ENCODE results near the gene RHOBTB3.
"Not testable (repeated sequence)": the region's sequence is repeated elsewhere in the genome, so short reads cannot be mapped to it uniquely, and the experiment has no call there.

The RHOBTB3 gene, protein sequence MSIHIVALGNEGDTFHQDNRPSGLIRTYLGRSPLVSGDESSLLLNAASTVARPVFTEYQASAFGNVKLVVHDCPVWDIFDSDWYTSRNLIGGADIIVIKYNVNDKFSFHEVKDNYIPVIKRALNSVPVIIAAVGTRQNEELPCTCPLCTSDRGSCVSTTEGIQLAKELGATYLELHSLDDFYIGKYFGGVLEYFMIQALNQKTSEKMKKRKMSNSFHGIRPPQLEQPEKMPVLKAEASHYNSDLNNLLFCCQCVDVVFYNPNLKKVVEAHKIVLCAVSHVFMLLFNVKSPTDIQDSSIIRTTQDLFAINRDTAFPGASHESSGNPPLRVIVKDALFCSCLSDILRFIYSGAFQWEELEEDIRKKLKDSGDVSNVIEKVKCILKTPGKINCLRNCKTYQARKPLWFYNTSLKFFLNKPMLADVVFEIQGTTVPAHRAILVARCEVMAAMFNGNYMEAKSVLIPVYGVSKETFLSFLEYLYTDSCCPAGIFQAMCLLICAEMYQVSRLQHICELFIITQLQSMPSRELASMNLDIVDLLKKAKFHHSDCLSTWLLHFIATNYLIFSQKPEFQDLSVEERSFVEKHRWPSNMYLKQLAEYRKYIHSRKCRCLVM

DNA sequence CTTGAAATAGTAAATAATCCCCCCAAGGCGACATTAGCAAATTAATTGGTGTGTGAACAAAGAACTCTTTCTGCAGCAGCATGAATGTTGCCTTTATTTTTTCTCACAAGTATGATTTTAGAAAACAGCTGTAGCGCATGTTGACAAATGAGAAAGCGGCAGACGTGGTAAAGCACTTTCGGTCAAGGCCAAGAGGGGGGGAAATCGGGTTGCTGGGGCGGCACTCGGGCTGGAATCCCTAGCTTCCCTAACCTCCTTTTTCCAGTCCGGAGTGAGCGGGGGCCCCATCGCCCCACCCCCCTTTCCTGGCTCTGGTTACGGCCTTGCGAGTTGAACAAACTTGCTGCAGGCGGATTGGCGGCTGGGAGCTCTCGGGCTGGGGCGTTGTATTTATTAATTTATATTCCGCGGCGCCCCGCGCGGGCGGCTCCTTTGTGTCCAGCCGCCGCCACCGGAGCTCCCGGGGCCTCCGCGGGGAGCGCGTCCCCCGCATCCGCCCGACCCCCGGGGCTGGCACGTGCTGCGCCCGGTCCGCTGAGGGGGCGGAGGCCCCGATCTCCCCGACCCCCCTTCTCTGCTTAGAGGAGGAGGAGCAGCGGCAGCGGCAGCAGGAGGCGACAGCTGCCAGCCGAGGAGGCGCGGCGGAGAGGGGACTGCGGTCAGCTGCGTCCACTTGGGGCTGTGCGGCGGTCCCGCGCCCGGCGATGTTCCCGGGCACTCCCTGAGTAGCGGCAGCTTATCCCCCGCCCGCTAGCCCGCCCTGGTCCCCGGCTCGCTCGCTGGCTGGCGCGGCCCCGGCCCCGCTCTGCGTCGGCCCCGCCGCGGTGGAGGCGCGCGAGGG, at the start of gene RHOBTB3:
Gene RHOBTB3, plus strand, starts transcription at position 607 of the 841 bp plus-strand sequence. CDS start 347 bp downstream, outside the sequence.
- DNase-seq (ENCODE audit: low spot score): peak; percentile 91

DNA sequence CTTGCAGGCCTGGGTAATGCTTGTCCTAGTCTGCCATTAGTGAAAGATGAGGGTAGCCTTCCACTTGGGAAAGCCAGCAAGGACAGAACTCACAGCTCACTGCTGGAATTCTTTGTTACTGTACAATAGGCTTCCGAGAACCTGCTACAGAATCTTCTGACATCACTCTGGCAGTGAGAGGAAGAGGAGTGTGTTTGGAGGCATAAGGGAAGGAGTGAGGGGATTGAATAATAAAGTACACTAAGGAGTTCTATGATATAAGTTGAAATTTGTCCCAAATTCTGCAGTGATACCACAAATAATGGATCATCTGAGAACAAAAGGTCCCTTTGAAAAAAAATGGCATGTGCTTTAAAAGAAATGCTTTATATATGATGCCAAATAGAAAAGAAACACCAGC, 48.2 kb upstream of the RHOBTB3 start, which contains the start of gene SPATA9:
Gene SPATA9, minus strand, starts transcription at position 101 of the 400 bp plus-strand sequence. CDS start 137 bp downstream, outside the sequence.
- DNase-seq (ENCODE audit: low spot score): no peak

DNA sequence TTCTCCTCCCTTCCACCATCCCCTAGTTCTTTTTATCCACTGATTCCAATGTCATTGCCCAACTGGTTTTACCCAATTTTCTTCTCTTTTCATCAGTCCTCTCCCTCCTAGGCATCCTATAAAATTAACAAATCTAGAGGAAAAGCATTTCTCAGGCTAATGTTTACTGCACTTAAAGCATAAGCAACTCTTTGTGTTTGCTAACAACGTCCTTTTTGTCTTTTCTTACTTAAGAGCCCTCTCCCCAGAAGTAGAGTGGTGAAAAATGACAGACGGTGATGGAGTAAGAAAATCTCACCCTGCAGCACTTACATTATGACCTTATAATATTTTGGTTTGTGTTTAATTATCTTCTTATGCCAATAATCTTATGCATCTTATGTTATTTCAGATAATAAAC, 46.8 kb upstream of the RHOBTB3 start:
- no peak for DNase-seq (ENCODE audit: low spot score)

DNA sequence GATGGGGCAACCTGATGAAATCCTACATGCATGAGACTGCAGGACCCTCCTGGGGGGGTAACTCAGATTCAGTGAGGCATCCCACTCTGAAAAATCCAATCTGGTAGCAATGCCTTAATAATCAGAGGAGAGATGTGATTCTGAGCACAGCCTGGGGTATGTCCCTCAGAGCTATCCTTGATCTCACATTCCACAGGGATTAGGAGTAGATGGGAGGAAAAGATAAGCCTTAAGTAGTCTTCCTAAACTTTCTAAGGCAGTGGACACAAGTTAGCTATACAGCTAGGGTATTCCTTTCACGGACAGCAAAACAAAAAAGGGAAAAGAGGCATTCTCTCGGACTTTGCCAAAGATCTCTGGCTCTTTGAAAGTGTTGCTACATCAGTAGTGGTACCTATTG, 44.5 kb upstream of the RHOBTB3 start:
- DNase-seq (ENCODE audit: low spot score): peak; percentile 24

DNA sequence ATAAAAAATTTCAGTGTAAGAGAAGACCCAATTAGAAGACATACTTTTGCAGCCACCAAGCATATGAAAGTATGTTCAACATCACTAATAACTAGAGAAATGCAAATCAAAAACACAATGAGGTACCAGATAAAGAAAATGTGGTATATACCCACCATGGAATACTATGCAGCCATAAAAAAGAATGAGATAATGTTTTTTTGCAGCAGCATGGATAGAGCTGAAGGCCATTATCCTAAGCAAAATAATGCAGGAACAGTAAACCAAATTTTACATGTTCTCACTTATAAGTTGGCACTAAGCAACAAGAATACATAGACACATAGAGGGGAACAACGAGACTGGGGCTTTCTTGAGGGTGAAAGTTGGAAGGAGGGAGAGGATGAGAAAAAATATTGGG, 41.5 kb upstream of the RHOBTB3 start:
- no peak for DNase-seq (ENCODE audit: low spot score)

DNA sequence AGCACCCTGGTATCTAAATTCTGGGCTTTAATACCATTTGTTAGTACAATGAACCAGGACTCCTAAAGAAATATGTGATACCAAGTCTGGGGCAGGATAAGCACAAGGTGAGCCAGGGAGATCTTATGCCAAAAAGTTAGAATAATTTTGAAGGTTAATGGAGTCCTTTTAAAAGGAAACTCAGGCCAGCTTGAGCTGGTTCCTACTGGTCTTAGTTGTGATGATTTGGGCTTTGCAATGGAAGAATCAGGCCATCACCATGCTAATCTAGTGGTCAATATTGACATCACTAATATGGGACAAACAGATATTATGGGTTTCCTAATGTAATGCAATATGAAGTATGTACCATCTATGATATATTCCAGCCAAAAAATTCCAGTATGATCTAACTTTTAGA, 40.8 kb upstream of the RHOBTB3 start:
- no peak for DNase-seq (ENCODE audit: low spot score)

DNA sequence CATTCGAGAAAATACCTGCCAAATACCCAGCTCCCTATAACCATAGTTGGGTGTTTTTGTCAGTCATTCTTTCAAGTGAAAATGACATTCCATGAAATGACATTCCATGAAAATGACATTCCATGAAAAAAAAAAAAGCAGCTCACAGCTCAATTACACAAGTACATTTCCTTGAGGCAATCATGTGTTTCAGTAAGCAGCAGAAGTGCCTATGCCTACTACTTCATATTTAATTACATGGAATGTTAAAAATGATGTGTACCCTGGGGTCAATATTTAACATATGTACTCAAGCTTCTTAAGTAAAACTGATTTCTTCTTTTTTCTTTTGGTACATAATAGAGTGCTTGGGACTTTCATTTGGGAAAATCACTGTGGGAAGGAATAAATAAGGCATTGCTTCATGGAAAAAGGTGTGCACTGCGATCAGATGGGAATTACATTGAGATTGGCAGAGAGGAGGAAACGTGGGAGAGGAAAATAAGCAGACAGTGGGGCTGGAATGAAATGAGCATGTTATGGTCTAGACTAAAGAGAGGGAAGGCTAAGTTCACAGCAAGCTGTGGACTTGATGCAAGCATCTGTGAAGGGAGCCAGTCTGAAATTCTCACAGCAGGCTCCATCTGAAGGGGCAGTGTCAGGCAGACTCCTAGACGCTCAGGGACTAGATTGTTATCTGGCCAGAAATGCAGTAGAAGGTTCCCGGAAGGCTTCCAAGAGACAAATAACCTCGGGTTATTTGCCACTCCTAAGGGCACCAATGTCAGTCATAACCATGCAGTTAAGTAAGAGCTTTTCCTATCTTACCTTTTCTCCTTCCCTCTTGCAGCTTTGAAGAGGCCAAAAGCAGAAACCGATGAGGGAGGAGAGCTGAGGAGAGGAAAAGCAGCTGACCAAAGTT, 33.1 kb upstream of the RHOBTB3 start:
- DNase-seq (ENCODE audit: low spot score): no peak

DNA sequence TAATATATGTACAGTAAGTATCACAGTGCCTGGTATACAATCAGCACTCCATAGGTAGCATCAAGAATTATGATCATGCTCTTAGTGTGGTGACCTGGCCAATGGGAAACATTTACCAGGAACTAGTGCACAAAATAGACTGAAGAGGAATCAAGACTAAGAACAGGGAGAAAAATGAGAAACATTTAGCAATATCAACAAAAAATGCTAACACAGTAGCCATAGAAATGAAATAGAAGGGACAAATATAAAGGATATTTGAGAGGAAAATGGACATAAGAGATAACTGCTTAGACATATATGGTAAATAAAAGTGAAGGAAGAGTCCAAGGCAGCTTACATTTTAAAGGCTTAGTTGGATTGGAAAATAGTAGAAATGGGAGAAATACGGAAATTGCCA, 31.8 kb upstream of the RHOBTB3 start:
- no peak for DNase-seq (ENCODE audit: low spot score)

DNA sequence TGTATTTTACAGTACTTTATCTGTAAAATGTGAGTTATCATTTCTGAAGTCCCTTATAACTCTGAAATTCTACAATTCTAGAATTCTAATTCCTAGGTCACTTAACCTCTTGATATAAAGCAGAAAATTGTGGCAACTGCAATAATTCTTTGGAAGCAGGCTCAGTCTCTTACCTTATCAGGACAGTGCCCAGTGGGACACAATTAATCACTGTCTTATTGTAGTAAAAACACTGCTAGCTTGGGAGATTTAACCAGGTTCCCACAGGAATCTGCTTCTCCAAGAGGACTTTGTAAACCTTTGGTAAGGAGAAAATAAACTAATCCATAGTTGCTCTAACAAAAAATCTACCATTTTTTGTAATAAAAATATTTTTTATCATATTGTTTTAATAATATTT, 30.1 kb upstream of the RHOBTB3 start:
- no peak for DNase-seq (ENCODE audit: low spot score)

DNA sequence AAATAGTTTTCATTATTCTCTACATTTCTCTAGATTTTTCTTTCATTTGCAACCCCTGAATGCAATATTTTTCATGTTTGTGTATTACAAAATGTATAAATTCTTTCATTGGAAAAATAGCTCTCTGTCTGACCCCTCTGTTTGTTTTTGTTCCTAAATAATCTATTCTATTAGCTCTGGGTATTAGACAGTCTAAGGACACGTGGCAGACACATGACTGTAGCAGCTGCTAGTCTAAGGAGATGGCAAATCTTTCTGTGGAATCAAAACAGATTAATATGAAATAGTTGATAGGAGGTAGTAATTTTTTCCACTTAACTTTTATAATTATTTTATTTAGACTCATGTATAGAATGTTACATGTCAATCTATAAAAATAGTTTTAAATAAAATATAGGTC, 27.0 kb upstream of the RHOBTB3 start:
- DNase-seq (ENCODE audit: low spot score): no peak

DNA sequence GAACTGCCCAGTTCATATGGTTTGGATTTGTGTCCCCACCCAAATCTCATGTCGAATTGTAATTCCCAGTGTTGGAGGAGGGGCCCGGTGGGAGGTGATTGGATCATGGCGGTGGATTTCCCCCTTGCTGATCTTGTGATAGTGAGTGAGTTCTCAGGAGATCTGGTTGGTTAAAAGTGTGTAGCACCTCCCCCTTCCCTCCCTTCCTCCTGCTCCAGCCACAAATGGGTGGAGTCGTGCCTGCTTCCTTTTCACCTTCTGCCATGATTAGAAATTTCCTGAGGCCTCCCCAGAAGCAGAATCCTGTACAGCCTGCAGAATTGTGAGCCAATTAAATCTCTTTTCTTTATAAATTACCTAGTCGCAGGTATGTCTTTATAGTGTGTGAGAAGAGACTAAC, 24.9 kb upstream of the RHOBTB3 start:
- DNase-seq (ENCODE audit: low spot score): not testable (repeated sequence)

DNA sequence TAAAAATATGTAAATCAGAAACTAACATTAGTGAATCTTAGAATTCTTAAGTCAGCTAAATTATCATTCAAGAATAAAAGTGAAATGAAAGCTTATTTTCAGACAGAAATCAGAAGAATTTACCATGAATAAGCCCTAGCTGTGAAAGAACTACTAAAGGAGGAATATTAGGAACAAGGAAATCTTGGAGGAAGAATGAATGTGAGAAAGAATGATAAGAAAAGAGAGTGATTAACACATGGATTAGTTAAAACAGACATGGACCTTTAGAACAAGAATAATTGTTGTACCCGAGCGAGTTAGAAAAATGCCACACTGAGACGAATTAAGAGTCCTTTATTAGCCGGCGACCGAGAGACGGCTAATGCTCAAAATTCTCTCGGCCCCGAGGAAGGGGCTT, 24.1 kb upstream of the RHOBTB3 start:
- no peak for DNase-seq (ENCODE audit: low spot score)

DNA sequence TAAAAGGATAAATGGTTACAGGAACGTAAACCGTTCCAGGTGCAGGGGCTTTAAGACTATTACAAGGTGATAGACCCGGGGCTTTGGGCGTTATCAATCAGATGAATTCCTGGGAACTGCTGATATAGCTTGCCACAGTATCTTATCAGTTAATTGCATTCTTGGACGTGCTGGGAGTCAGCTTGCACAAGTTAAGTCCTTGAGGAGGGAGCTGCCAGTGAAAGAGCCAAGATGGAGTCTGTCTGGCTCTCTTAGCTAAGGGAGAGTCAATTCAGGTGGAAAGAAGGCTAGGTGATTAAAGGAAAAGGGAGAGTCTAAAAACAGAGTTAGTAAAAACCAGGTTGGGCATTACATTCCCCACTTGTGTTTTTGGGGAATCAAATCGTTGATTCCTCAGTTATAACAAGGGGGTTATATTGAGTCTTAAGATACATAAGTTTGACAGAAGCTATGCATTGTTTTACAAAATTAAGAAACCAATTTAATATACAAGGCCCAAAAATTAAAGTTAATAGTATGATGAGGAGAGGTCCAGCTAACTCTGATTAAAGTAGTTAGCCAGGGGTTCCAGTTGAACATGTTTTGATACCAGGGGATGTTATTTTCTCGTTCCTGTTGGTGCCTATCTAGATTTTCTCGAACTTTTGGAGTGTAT, 23.5 kb upstream of the RHOBTB3 start:
- DNase-seq (ENCODE audit: low spot score): not testable (repeated sequence)

DNA sequence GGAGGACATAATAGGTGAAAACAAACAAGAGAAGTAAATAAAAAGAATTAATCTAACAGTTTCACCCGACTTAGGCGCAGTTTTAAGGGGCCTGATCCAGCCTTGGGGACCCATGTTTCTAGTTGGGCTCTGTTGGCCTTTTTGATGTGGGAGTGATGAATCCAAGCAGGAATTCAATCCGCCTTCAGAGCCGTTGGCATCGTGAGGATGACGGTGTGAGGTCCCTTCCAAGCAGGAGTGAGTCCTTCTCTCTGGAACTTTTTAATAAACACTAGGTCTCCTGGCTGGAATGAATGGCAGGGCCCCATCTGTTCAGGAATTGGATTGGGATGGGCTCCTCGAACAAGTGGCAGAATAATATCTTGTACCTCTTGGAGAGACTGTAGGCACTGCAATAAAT, 22.3 kb upstream of the RHOBTB3 start:
- DNase-seq (ENCODE audit: low spot score): no peak

DNA sequence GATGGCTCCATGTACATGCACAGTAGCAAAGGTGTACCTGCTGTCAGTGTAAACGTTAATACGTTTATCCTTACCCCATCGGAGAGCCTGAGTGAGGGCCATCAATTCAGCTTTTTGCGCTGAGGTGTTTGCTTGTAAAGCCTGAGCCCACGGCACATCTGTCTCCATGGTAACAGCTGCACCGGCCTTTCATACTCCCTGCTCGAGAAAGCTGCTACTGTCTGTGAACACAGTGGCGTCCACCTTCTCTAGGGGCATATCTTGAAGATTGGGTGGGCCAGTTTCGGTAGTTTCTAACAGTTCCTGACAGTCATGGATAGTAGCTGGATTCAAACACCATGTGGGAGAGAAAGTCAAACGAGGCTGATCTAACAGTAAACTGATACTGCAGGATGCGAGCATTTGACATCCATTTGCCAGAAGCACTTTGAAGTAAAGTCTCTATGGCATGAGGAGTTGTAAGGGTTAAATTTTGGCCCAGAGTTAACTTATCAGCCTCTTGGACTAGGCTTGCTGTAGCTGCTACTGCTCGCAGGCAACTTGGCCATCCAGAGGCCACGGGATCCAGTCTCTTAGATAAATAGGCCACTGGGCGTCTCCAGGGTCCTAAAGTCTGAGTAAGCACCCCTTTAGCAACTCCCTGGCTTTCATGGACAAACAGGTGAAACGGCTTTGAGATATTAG, 21.0 kb upstream of the RHOBTB3 start:
- DNase-seq (ENCODE audit: low spot score): no peak

DNA sequence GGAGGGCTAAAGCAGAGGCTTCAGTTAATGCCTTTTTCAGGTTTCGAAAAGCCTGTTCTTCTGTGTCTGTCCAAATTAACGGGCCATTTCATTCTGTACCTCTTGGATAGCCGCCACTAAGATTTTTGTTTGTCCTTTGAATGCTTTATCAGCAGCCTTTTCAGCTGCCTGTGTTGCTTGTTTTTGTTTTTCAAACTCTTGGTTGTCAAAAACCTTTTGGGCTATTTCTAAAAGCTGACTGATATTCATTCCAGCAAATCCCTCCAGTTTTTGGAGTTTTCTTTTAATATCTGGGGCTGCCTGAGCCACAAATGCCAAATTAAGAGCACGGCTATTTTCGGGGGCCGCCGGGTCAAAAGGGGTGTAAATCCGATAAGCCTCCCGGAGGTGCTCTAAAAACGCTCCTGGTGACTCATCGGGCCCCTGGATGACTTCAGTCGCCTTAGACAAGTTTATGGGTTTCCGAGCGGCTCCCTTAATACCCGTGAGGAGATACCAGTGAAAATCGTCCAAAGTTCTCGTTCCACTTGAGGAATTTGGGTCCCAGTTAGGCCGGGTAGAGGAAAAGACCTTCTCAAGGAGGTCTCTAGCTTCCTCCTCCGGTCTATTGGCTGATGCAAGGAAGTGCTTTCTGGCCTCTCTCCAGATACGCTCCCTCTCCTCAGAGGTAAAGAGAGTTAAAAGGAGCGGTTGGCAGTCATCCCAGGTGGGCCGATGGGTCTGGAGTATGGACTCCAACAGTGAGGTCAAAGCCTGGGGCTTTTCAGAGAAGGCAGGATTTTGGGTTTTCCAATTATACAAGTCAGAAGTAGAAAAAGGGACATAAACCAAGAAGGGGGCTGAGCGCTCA, 20.3 kb upstream of the RHOBTB3 start:
- DNase-seq (ENCODE audit: low spot score): not testable (repeated sequence)

DNA sequence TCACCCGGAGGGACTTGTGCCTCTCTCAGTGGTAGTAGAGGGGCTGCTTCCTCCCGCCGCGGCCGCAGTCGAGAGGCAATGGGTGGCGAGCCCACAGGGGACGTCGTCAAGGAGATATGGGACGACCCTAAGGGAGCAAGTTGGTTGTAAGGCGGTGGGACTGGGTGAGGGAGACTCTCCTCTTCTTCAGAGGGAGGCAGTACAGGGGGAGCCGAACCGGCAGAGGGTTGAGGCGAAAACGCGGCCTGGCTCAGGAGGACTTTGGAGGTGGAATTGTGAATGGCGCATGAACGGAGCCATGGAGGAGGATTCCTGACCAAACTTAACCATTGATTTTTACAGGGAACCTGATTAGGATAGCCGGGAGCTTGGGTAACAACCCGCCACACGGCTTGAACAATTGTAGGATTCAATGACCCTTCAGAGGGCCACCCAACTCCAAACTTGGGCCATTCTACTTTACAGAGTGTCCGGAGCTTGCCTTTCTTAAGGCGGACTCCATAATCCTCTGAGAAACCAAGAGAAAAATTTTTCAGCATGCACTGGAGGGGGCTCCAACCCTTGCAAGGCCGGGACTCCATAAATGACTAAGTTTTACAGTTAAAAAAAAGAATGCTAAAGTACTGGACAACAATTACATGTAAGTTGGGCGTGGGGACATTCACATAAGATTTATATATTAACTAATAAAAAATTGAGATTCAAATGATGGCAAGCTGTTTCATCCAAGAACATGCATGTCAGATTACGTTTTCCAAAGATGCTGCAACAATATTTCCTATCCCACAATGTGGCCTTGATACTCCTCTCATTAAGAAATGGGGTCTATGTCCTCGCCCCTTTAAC, 19.4 kb upstream of the RHOBTB3 start:
- DNase-seq (ENCODE audit: low spot score): no peak

DNA sequence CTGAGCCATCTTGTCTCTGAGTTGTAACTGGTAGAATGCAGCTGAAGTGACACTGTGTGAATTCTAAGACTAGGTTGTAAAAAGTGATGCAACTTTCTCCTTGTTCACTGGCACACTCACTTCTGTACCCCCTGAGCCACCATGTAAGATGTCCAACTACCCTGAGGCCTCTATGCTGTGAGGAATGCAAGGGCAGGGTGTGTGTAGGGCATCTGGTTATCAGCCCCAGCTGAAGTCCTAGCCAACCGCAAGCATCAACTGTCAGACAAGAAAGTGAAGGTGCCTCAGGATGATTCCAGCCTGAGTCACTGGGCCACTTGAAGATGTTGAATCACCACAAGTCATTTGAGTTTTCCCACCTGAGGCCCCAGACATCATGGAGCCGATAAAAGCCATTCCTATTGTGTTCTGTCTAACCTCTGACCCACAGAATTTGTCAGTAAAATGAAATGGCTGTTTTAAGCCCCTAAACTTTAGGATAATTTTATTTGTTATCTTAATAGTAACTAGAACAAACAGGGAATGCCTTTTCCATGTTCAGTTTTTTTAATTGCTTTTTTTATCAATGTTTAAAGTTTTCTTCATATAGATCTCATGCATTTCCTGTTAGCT, 18.7 kb upstream of the RHOBTB3 start:
- DNase-seq (ENCODE audit: low spot score): peak; percentile 58
